ENCODE results near the gene GCC2.
A peak's percentile ranks its signal among the peaks of the same experiment; 100 is the strongest.
"Not testable (repeated sequence)": the region's sequence is repeated elsewhere in the genome, so short reads cannot be mapped to it uniquely, and the experiment has no call there.

Gene GCC2

DNA sequence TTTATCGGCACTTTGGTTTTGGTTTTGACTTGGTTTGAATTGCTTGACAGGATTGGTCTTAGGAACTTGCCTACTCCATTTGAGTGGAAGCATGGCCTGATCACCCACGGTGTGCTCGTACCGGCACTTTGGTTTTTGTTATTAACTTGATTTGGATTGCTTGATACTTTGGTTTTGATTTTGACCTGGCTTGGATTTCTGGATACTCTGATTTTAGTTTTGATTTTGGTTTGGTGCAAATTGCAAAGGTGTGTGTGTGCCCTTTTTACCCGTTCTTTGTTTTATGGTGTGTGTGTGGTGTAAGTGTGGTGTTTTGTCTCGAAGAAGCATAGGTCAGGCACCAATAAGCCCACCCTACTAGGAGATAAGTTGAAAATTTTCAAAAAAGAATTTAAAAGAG, 75.7 kb downstream of the GCC2 start:
- not testable (repeated sequence) for DNase-seq (ENCODE audit: low spot score)

DNA sequence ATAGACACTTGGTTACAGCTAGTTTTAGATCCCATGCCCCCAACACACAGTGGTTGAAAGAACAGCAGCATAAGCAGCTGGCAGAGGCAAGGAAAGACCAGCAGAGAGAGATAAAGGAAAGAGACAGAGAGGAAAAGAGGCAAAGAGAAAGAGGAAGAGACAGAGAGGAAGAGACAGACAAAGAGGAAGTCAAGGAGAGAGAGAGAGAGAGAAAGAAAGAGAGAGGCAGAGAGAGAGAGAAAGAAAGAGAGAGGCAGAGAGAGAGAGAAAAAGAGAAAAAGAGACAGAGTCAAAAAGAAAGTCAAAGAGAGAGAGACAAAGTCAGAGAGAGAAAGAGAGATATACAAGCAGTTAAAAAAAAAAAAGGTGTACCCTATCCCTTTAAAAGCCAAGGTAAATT, 76.3 kb downstream of the GCC2 start:
- DNase-seq (ENCODE audit: low spot score), result not testable (repeated sequence)

- DNase-seq (ENCODE audit: low spot score), result no peak
Measured at GRCh38 chr2:108531674-108532055, 82.7 kb downstream of the GCC2 start.

DNA sequence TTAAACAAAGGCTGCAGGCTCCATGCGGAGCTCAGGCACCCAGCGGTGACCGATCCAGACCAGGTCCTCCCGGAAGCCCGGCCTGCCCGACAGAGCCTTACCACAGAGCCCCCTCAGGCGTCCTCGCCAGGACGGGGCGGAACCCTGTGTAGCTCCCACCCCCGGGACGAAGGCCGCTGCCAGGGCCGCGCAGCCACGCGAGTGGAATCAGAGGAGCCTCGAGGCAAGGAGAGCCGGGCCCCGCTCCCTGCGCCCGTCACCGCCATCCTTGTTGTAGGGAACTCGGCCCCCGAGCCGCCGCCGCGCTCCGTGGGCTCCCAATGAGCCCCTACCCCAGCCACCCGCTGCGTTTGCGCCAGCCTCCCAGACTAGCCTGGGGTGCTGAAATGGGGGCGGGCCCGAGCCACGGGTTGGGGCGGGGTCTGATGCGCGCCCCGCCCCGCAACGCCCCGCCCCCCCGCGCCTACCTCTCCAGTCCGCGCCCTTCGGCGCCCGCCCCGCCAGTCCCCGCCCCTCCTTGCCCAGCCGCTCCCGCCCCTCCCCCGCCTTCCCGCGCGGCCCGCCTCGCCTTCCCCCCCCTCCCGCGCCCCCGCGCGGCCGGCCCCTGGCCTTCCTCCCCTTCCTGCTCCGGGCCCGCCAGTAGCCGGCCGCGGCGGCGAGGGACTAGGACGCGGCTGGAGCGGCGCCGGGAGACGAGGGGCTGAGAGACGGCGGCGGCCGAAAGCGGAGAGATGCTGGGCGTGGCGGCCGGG, 85.0 kb downstream of the GCC2 start, which contains the start of gene LIMS1:
LIMS1 (plus strand) TSS at position 639 of the 752 bp plus-strand sequence; CDS start at position 732, 93 bp downstream.
- peak; percentile 84 for DNase-seq (ENCODE audit: low spot score)

DNA sequence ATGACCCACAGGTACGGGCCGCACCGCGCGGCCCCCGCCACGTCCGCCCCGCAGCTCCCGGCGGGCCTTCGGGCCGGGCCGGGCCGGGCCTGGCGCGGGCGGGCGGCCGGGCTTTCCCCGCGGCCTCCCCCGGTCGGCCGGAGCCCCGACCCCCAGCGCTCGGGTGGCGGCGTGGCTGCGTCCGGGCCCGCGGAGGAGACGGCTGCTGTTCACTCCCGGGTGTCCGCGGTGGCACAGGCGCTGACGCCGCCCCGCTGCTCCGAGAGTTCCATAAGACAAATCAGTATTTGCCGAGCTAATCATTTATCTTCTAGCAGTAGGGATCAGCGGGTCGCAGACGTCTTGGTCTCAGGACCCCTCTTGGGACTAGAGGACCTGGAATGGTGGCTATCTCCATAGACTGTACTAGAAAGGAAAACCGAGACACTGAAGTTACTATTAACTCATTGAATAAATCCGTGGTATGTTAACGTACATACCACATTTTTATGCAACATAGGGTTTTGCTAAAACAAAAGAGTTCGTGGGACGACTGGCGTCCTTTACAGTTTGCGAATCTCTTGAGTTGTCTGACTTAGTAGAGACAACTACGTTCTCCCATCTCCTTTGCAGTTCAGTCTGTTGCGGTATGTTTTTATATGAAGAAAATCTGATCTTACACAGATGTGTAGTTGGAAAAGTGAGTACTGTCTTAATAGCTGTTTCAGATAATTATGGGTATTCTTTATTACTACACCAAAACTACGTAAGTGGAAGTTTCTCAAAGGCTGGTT, 85.8 kb downstream of the GCC2 start:
- DNase-seq (ENCODE audit: low spot score), result peak; percentile 59

GRCh38 chr2:108535357-108535631, 86.3 kb downstream of the GCC2 start:
- peak; percentile 38 for DNase-seq (ENCODE audit: low spot score)

- no peak for DNase-seq (ENCODE audit: low spot score)
Measured at GRCh38 chr2:108536133-108536780, 87.3 kb downstream of the GCC2 start.

DNA sequence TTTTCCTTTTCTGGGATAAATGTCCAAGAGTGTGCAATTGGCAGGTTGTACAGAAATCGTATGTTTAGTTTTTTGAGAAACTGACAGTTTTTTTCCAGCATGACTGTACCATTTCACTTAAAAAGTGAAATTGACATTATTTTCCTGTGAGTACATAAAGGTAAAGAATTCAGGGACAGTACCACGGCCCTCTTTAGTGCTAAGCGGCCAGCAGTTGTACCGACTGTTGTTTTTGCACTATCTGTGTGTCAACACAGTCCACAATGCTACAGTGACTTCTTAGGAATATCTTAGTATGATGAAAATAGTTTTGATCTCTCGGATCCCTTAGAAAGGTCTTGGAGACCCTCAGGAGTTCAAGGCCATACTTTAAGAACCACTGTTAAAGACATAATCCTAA, 87.9 kb downstream of the GCC2 start:
- no peak for DNase-seq (ENCODE audit: low spot score)

GRCh38 chr2:108538000-108538625, 89.1 kb downstream of the GCC2 start:
- no peak for DNase-seq (ENCODE audit: low spot score)

DNA sequence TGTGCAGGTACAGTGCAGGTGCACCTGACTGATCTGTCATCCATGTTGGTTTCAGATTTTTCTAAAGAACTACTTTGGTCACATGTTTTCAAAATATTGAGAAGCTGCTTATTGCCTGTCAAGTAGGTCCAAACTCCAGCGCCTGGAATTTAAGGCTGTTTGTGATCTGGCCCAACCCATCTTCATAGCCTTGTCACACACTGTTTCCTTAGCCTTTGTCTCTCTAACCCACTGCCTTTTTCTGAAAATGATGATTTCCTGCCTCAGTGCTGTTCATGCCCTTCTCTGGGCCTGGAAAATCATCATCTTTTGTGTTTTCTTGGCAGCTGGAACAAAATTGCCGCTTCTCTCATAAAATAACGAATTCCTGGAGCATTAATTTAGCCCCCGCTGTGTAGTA, 92.4 kb downstream of the GCC2 start:
- no peak for DNase-seq (ENCODE audit: low spot score)

GRCh38 chr2:108542071-108542470, 93.1 kb downstream of the GCC2 start:
- DNase-seq (ENCODE audit: low spot score), result no peak

DNA sequence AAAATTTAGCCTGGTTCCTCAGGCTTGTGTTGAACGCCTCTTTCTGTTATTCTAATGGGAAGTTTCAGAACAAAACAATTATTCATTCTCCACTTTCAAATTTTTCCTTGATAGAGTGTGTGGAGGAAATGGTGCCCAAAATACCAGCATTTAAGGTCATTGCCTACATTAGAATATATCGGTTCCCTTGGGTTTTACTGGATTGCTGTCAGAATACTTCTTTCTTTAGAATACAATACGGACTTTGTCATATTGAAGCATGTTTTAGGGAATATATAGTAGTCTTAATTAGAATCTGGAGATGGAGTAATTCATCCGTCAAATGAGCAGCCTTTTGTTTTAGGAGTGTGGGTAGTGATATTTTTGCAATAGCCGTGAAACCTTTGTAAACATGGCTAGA, 98.6 kb downstream of the GCC2 start:
- DNase-seq (ENCODE audit: low spot score), result no peak

DNA sequence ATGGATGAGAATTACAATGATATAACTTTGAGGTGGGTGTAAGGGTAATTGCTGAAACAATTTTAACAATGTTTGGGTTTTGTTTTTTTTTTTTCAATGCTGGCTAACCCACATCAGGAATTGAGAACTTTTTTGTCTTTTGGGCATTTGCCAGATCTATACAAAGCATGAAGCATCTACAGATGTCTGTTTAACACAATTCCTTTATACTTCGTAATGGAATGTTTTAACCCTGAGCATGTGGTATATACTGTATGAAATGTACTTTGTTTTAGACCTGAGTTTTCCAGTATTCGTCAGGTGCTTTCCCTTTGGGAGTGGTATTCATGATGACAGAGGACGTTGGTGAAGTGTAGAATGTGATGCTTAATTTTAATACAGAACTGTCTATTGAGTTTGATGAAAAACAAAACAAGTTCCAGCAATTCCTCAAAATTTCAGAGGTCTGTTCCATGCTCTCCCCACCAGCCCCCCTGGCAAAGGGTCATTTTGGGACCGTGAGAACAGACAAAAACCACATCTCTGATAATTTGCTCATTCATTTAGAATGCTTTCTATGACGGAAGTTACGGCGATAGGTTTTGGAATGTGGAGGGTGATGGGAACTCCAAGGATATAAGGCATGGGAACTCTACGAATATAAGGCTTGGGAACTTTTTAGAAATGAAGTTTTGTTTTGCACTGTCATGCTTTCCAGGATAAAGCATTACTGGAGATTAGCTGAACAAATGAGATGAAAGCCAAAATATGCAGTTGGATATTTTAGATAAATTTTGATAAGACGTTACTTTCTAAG, 99.4 kb downstream of the GCC2 start:
- no peak for DNase-seq (ENCODE audit: low spot score)

DNA sequence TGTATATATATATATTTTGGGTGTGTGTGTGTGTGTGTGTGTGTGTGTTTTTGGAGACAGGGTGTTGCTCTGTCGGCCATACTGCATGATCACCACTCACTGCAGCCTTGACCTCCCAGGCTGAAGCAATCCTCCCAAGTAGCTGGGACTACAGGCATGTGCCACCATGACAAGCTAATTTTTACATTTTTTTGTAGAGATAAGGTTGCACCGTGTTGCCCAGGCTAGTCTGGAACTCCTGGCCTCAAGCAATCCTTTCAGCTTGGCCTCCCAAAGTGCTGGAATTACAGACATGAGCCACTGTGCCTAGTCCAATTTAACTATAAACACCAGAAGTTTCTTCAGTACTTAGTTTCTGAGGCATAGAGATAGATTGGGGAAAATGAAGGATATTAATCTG, 103.6 kb downstream of the GCC2 start:
- no peak for DNase-seq (ENCODE audit: low spot score)

- DNase-seq (ENCODE audit: low spot score), result peak; percentile 37
Measured at GRCh38 chr2:108553209-108553919, 104.4 kb downstream of the GCC2 start.

DNA sequence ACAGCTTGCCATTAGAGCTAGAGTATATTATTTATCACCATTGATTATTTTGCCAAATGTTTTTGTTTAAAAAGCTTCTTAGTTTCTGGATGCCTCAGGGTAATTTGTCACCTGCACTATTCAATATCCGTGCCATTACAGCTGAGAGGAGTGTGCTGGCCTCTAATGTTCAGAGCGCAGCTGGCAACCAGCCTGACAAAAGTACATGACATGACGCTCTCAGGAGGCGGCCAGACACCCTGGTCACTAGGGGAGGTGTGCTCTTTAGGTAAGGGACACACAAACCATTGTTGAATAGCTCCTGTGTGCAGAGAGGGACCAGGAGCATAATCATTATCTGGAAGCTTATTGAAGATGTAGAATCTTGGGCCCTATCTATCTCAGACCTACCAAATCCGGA, 105.5 kb downstream of the GCC2 start:
- DNase-seq (ENCODE audit: low spot score), result no peak

DNA sequence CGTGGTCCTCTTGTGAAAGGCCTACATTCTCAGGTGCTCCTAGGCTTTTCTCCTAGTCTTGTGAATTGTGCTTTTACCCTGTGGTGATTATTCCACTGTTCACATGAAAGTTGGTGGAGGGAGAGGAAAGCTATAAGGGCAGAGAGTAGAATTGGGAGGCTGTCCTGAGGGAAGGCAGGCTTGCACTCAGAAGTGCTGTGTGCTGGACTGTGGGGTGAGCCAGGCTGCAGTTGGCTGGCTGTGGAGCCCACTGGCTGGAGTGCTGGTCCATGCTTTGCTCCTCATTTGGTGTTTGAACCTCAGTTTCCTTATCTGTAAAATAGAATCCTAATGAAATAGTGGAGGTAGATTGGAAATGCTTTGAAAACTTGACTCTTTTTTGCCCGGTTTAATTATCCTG, 106.6 kb downstream of the GCC2 start:
- no peak for DNase-seq (ENCODE audit: low spot score)

DNA sequence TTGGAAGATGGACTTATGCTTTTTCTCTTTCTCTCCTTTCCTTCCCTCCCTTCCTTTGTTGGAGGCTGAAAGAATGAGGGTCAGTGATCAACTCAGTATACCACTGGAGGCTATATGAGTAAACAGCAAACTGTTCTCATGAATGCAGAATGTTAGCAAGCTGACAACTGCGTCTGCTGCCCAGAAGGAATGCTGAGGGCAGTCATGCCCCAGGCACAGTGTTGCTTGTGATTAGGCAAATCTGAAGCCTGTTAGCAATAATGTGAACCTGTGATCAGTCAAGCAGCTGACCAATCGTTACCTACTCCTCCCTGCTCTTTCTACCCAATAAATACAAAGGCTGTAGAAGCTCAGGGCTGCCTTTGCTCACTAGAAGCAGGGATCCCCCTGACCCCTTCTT, 107.6 kb downstream of the GCC2 start:
- DNase-seq (ENCODE audit: low spot score), result not testable (repeated sequence)
